B cell (primary cell): ENCODE measurements around the gene SEMA4D.

Experiments used
- EZH2 ChIP-seq: IDR thresholded peaks from 2 replicates; pipeline ENCODE4 v1.6.1; 2012; ENCODE audit warnings: borderline replicate concordance, low read depth, mild to moderate bottlenecking, moderate library complexity, low read length; ENCODE audit not compliant: insufficient read depth, poor library complexity, severe bottlenecking
- TF ChIP-seq, protein P1 (sequence below): fragments of 200-600 bp; IDR thresholded peaks from one replicate; pipeline ENCODE4 v1.8.0; 2022; ENCODE audit warnings: antibody characterized with exemption, mild to moderate bottlenecking

DNA sequence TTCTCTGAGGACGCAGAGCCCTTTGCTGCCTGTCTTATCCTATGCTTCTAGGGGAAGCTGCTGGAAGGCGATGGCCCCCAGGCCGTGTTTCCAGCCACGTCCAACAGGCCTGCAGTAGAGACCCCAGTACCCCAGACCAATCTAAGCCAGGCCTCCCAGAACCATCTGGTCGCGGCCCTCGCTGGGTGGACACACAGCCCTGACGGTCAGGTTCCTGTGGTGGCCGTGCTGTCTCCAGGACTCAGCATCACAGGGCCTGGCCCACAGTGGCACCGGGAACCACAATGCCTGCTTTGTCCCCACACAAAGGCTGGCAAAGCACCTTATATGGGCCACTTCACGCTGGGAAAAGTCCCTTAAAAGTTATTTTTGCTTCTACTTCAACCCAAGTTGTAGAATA lies 44.5 kb downstream of the SEMA4D start:
- TF ChIP-seq, protein P1, sequence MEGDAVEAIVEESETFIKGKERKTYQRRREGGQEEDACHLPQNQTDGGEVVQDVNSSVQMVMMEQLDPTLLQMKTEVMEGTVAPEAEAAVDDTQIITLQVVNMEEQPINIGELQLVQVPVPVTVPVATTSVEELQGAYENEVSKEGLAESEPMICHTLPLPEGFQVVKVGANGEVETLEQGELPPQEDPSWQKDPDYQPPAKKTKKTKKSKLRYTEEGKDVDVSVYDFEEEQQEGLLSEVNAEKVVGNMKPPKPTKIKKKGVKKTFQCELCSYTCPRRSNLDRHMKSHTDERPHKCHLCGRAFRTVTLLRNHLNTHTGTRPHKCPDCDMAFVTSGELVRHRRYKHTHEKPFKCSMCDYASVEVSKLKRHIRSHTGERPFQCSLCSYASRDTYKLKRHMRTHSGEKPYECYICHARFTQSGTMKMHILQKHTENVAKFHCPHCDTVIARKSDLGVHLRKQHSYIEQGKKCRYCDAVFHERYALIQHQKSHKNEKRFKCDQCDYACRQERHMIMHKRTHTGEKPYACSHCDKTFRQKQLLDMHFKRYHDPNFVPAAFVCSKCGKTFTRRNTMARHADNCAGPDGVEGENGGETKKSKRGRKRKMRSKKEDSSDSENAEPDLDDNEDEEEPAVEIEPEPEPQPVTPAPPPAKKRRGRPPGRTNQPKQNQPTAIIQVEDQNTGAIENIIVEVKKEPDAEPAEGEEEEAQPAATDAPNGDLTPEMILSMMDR: no peak
- no peak for TF ChIP-seq EZH2
